ENCODE measurements around the gene OGFOD3. TPM values are rescaled to one million over a fixed set of nuclear protein-coding genes. Genes with fewer than 3 reads are reported as not detected.

The OGFOD3 gene
- total and polyA plus RNA-seq, 2 donors (not counting 1 experiment from before 2014, with no cell fraction given): 22.6 to 30.5 TPM

GRCh38 chr17:82407255-82407654 lies 11.1 kb downstream of the OGFOD3 start:
- ATAC-seq (ENCODE audit: low read depth): no peak
- H2AFZ ChIP-seq (ENCODE audit: insufficient read depth, low read depth, low read length, poor library complexity, severe bottlenecking): no peak overlapping the region
- H3K9me3 Mint-ChIP-seq (ENCODE audit: insufficient read depth): no peaks in the 10 kb centered on the region
- H3K4me1 ChIP-seq (ENCODE audit: control insufficient read depth in 2 of 2, insufficient read depth in 2 of 2, low read length in 2 of 2): peaks cover 4 to 11% of the 10 kb centered on the region in 2 donors
- WGBS (ENCODE audit: insufficient coverage): 52% methylated on average over 13 of the region's 13 CpGs
- ChIA-PET POLR2A (no interaction called here), CTCF (interaction anchor here (0.8 kb wide), 1 partner anchor 10 kb away, joined by 3 read pairs; no protein-coding TSS in a partner anchor)
- peaks cover 22% of the 10 kb centered on the region for H3K79me2 ChIP-seq (ENCODE audit: control insufficient read depth, insufficient read depth, low read length)
- H4K20me1 ChIP-seq (ENCODE audit: control insufficient read depth, insufficient read depth, low read length, poor library complexity, severe bottlenecking): peaks cover 14% of the 10 kb centered on the region
- intact Hi-C loops (cut with micrococcal nuclease): no loop called here
- peaks cover 8% of the 10 kb centered on the region for H3K4me1 Mint-ChIP-seq
- H3K9me3 ChIP-seq (ENCODE audit: control extremely low read depth in 1 of 3, control insufficient read depth in 2 of 3, insufficient read depth in 1 of 3, low read length in 2 of 3): no peaks in the 10 kb centered on the region
- no peak overlapping the region for H3K4me2 ChIP-seq (replicated peaks; ENCODE audit: low read depth, low read length, poor library complexity, severe bottlenecking)
- H3K36me3 ChIP-seq (replicated peaks in 1 of 2; ENCODE audit: control extremely low read depth in 1 of 2, control insufficient read depth in 1 of 2, extremely low read depth in 1 of 2, insufficient read depth in 2 of 2, low read length in 1 of 2): peaks cover 2 to 26% of the 10 kb centered on the region in 2 experiments
- H3K27me3 ChIP-seq (replicated peaks in 1 of 4; ENCODE audit: control extremely low read depth in 1 of 4, control insufficient read depth in 3 of 4, insufficient read depth in 4 of 4, low read length in 3 of 4): no peaks in the 10 kb centered on the region
- H3K27me3 Mint-ChIP-seq: no peaks in the 10 kb centered on the region
- TF ChIP-seq CTCF (IDR thresholded peaks at IDR 0.05): no peak
- TF ChIP-seq EZH2 (IDR thresholded peaks at IDR 0.05; ENCODE audit: borderline replicate concordance, insufficient read depth, low read depth, low read length, poor library complexity, severe bottlenecking): no peak
- H3K9ac ChIP-seq (ENCODE audit: low read length): no peak overlapping the region
- H3K27ac Mint-ChIP-seq: no peak overlapping the region
- no peak for DNase-seq
- no peak overlapping the region for H3K4me3 Mint-ChIP-seq
- H3K4me3 ChIP-seq (ENCODE audit: control extremely low read depth in 1 of 5, extremely low read depth in 1 of 5, insufficient read depth in 1 of 5, low read depth in 2 of 5, low read length in 4 of 5): no peak overlapping the region
- no peak overlapping the region for H3K27ac ChIP-seq (ENCODE audit: low read length in 2 of 2)

- peaks cover 12% of the 10 kb centered on the region for H3K79me2 ChIP-seq (ENCODE audit: control insufficient read depth, insufficient read depth, low read length)
- ATAC-seq (ENCODE audit: low read depth): no peak
- peaks cover 4 to 13% of the 10 kb centered on the region in 2 donors for H3K4me1 ChIP-seq (ENCODE audit: control insufficient read depth in 2 of 2, insufficient read depth in 2 of 2, low read length in 2 of 2)
- no peak for DNase-seq
- TF ChIP-seq EZH2 (IDR thresholded peaks at IDR 0.05; ENCODE audit: borderline replicate concordance, insufficient read depth, low read depth, low read length, poor library complexity, severe bottlenecking): no peak
- TF ChIP-seq CTCF (IDR thresholded peaks at IDR 0.05): no peak
- H3K27ac ChIP-seq (ENCODE audit: low read length in 2 of 2): no peak overlapping the region
- H3K4me3 Mint-ChIP-seq: no peak overlapping the region
- peaks cover 4% of the 10 kb centered on the region for H4K20me1 ChIP-seq (ENCODE audit: control insufficient read depth, insufficient read depth, low read length, poor library complexity, severe bottlenecking)
- no peaks in the 10 kb centered on the region for H3K9me3 Mint-ChIP-seq (ENCODE audit: insufficient read depth)
- 98% methylated on average over 13 of the region's 14 CpGs for WGBS (ENCODE audit: insufficient coverage)
- peaks cover 11% of the 10 kb centered on the region for H3K4me1 Mint-ChIP-seq
- H3K27ac Mint-ChIP-seq: no peak overlapping the region
- no peaks in the 10 kb centered on the region for H3K27me3 Mint-ChIP-seq
- H3K4me2 ChIP-seq (replicated peaks; ENCODE audit: low read depth, low read length, poor library complexity, severe bottlenecking): no peak overlapping the region
- H3K27me3 ChIP-seq (replicated peaks in 1 of 4; ENCODE audit: control extremely low read depth in 1 of 4, control insufficient read depth in 3 of 4, insufficient read depth in 4 of 4, low read length in 3 of 4): no peaks in the 10 kb centered on the region
- H3K9ac ChIP-seq (ENCODE audit: low read length): no peak overlapping the region
- H3K36me3 ChIP-seq (replicated peaks in 1 of 2; ENCODE audit: control extremely low read depth in 1 of 2, control insufficient read depth in 1 of 2, extremely low read depth in 1 of 2, insufficient read depth in 2 of 2, low read length in 1 of 2): peaks cover 2 to 26% of the 10 kb centered on the region in 2 experiments
- POLR2A ChIA-PET: no interaction called here
- H3K4me3 ChIP-seq (ENCODE audit: control extremely low read depth in 1 of 5, extremely low read depth in 1 of 5, insufficient read depth in 1 of 5, low read depth in 2 of 5, low read length in 4 of 5): no peak overlapping the region
- no peaks in the 10 kb centered on the region for H3K9me3 ChIP-seq (ENCODE audit: control extremely low read depth in 1 of 3, control insufficient read depth in 2 of 3, insufficient read depth in 1 of 3, low read length in 2 of 3)
- H2AFZ ChIP-seq (ENCODE audit: insufficient read depth, low read depth, low read length, poor library complexity, severe bottlenecking): no peak overlapping the region
- intact Hi-C loops (cut with micrococcal nuclease): no loop called here
- CTCF ChIA-PET: no interaction called here
These were observed 12.2 kb downstream of the OGFOD3 start for GRCh38 chr17:82406131-82406671.
